ENCODE results near the gene PVRIG. TPM values are rescaled to one million over a fixed set of nuclear protein-coding genes. Genes with fewer than 3 reads are reported as not detected.
"Not testable (repeated sequence)": the region's sequence is repeated elsewhere in the genome, so short reads cannot be mapped to it uniquely, and the experiment has no call there.

The PVRIG gene
- total and polyA plus RNA-seq, 2 of the 4 experiments (the other 2 are of a cell fraction): not detected

- TF ChIP-seq CHD1 (IDR thresholded peaks at IDR 0.05; ENCODE audit: low read depth, low read length) (no peak), BHLHE40 (IDR thresholded peaks at IDR 0.05; ENCODE audit: low read depth, low read length) (no peak), RCOR1 (IDR thresholded peaks at IDR 0.05; ENCODE audit: insufficient replicate concordance, low read length) (no peak), RAD21 (IDR thresholded peaks at IDR 0.05; ENCODE audit: low read length) (no peak), NFE2L2 (IDR thresholded peaks at IDR 0.05; ENCODE audit: low read depth, low read length) (no peak), FOS (IDR thresholded peaks at IDR 0.05; ENCODE audit: low read depth, low read length) (no peak), MXI1 (IDR thresholded peaks at IDR 0.05; ENCODE audit: borderline replicate concordance, low read depth, low read length) (no peak), USF2 (IDR thresholded peaks at IDR 0.05; ENCODE audit: low read depth, low read length) (no peak)
- no peaks in the 10 kb centered on the region for H3K36me3 ChIP-seq (ENCODE audit: control insufficient read depth, insufficient read depth, low read length)
- H2AFZ ChIP-seq (replicated peaks; ENCODE audit: low read length, poor library complexity): no peak overlapping the region
- H3K18ac ChIP-seq (ENCODE audit: low read depth, low read length): no peak overlapping the region
- H3K23ac ChIP-seq (ENCODE audit: low read depth, low read length): no peak overlapping the region
- H3K9me1 ChIP-seq (ENCODE audit: insufficient read depth, low read length): no peaks in the 10 kb centered on the region
- H4K5ac ChIP-seq (ENCODE audit: low read depth, low read length): no peak overlapping the region
- no peaks in the 10 kb centered on the region for H3K9me3 ChIP-seq (ENCODE audit: control insufficient read depth, insufficient read depth, low read length)
- no peak overlapping the region for H2BK5ac ChIP-seq (ENCODE audit: low read depth, low read length, poor library complexity, severe bottlenecking)
- H3K4me3 ChIP-seq (ENCODE audit: insufficient read depth, low read depth, low read length): no peak overlapping the region
- no peak overlapping the region for H3K27ac ChIP-seq (ENCODE audit: insufficient read depth, low read length)
- no peak overlapping the region for H4K91ac ChIP-seq (ENCODE audit: insufficient read depth, low read depth, low read length)
- H3K4ac ChIP-seq (ENCODE audit: low read depth, low read length): no peak overlapping the region
- H4K20me1 ChIP-seq (ENCODE audit: insufficient read depth, low read length): no peaks in the 10 kb centered on the region
- H2AK5ac ChIP-seq (ENCODE audit: low read depth, low read length): no peak overlapping the region
- no TSS peak for BruUV-seq (replicated peaks)
- no CpG with 5 or more reads among the region's 2 CpGs for WGBS, 2 experiments (ENCODE audit: extremely low coverage in 2 of 2, insufficient read length in 1 of 2)
- no peak overlapping the region for H3K56ac ChIP-seq (ENCODE audit: extremely low read depth, insufficient read depth, low read length)
- peaks cover 9% of the 10 kb centered on the region; the same call in 1 of the 2 replicates for H3K27me3 ChIP-seq (ENCODE audit: control insufficient read depth, insufficient read depth, low read length)
- ChIA-PET POLR2A (ENCODE audit: unreplicated experiment) (interaction anchor here (0.5 kb wide), 1 partner anchor 760 kb away, joined by 3 read pairs; no protein-coding TSS in a partner anchor), CTCF (no interaction called here)
- no peak overlapping the region for H3K4me2 ChIP-seq (ENCODE audit: low read depth, low read length)
- ATAC-seq (ENCODE audit: low read depth): no peak
- no peaks in the 10 kb centered on the region for H3K79me1 ChIP-seq (ENCODE audit: low read depth in 1 of 2, low read length in 2 of 2)
- H4K8ac ChIP-seq (ENCODE audit: low read depth in 2 of 2, low read length in 2 of 2): no peak overlapping the region
- dilution Hi-C loops (cut with HindIII; ENCODE audit: low sequenced_read_pairs, unreplicated experiment): no loop called here
- DNase-seq: no peak
- H2BK20ac ChIP-seq (ENCODE audit: low read depth, low read length): no peak overlapping the region
- no peak overlapping the region for H2BK120ac ChIP-seq (ENCODE audit: low read depth, low read length)
- in situ Hi-C loops (cut with MboI; ENCODE audit: low sequenced_read_pairs): no loop called here
- H3K4me1 ChIP-seq (ENCODE audit: control insufficient read depth, insufficient read depth, low read length): peaks cover 3% of the 10 kb centered on the region
- no peak overlapping the region for H3K9ac ChIP-seq (ENCODE audit: low read depth, low read length)
- H2AK9ac ChIP-seq (replicated peaks; ENCODE audit: low read depth, low read length, poor library complexity): no peak overlapping the region
- H2BK15ac ChIP-seq (ENCODE audit: low read depth, low read length): no peak overlapping the region
- H3K14ac ChIP-seq (replicated peaks; ENCODE audit: low read depth, low read length): no peak overlapping the region
- intact Hi-C loops (cut with micrococcal nuclease): no loop called here
These were observed 24.5 kb upstream of the PVRIG start for GRCh38 chr7:100195222-100195621.

- H2AK9ac ChIP-seq (replicated peaks; ENCODE audit: low read depth, low read length, poor library complexity); POLR2A ChIA-PET (ENCODE audit: unreplicated experiment); ATAC-seq (ENCODE audit: low read depth); H3K4me3 ChIP-seq (ENCODE audit: insufficient read depth, low read depth, low read length); H4K20me1 ChIP-seq (ENCODE audit: insufficient read depth, low read length); H3K9me3 ChIP-seq (ENCODE audit: control insufficient read depth, insufficient read depth, low read length); H4K91ac ChIP-seq (ENCODE audit: insufficient read depth, low read depth, low read length); H3K79me1 ChIP-seq (ENCODE audit: low read depth in 1 of 2, low read length in 2 of 2); intact Hi-C loops (cut with micrococcal nuclease); H2BK120ac ChIP-seq (ENCODE audit: low read depth, low read length); H3K4ac ChIP-seq (ENCODE audit: low read depth, low read length); H2BK20ac ChIP-seq (ENCODE audit: low read depth, low read length); H3K56ac ChIP-seq (ENCODE audit: extremely low read depth, insufficient read depth, low read length); H2AFZ ChIP-seq (replicated peaks; ENCODE audit: low read length, poor library complexity); H2AK5ac ChIP-seq (ENCODE audit: low read depth, low read length); H3K23ac ChIP-seq (ENCODE audit: low read depth, low read length); H2BK15ac ChIP-seq (ENCODE audit: low read depth, low read length); H3K18ac ChIP-seq (ENCODE audit: low read depth, low read length); in situ Hi-C loops (cut with MboI; ENCODE audit: low sequenced_read_pairs); H3K36me3 ChIP-seq (ENCODE audit: control insufficient read depth, insufficient read depth, low read length); H3K9ac ChIP-seq (ENCODE audit: low read depth, low read length); H4K5ac ChIP-seq (ENCODE audit: low read depth, low read length); H3K27ac ChIP-seq (ENCODE audit: insufficient read depth, low read length); H4K8ac ChIP-seq (ENCODE audit: low read depth in 2 of 2, low read length in 2 of 2); H2BK5ac ChIP-seq (ENCODE audit: low read depth, low read length, poor library complexity, severe bottlenecking); H3K4me2 ChIP-seq (ENCODE audit: low read depth, low read length); BruUV-seq (replicated peaks); H3K9me1 ChIP-seq (ENCODE audit: insufficient read depth, low read length); H3K4me1 ChIP-seq (ENCODE audit: control insufficient read depth, insufficient read depth, low read length); CTCF ChIA-PET; dilution Hi-C loops (cut with HindIII; ENCODE audit: low sequenced_read_pairs, unreplicated experiment); H3K14ac ChIP-seq (replicated peaks; ENCODE audit: low read depth, low read length); DNase-seq: not testable (repeated sequence)
- H3K27me3 ChIP-seq (ENCODE audit: control insufficient read depth, insufficient read depth, low read length): peaks cover 13% of the 10 kb centered on the region
- 88% methylated on average over 1 of the region's 6 CpGs; no CpG with 5 or more reads in 1 of the 2 experiments for WGBS, 2 experiments (ENCODE audit: extremely low coverage in 2 of 2, insufficient read length in 1 of 2)
These were observed 23.8 kb upstream of the PVRIG start for GRCh38 chr7:100195901-100196322.

Measured in IMR-90 (cell line).